DOHH2 (cell line): Measurements from ENCODE around the gene ADCY4.

Experiments
- EZH2phosphoT487 ChIP-seq: fragments of 200-600 bp; sonication (generic); IDR thresholded peaks from 2 replicates; pipeline ENCODE4 v1.6.1; 2017; ENCODE audit warnings: borderline replicate concordance, mild to moderate bottlenecking, antibody characterized with exemption, low read length, moderate library complexity, mixed read lengths
- TF ChIP-seq, protein P1 (sequence below): fragments of 200-600 bp; sonication (generic); IDR thresholded peaks from one replicate; pipeline ENCODE4 v1.5.1; 2014; ENCODE audit warnings: antibody characterized with exemption, mild to moderate bottlenecking, low read depth, low read length; ENCODE audit not compliant: poor library complexity, severe bottlenecking

- TF ChIP-seq, protein P1, sequence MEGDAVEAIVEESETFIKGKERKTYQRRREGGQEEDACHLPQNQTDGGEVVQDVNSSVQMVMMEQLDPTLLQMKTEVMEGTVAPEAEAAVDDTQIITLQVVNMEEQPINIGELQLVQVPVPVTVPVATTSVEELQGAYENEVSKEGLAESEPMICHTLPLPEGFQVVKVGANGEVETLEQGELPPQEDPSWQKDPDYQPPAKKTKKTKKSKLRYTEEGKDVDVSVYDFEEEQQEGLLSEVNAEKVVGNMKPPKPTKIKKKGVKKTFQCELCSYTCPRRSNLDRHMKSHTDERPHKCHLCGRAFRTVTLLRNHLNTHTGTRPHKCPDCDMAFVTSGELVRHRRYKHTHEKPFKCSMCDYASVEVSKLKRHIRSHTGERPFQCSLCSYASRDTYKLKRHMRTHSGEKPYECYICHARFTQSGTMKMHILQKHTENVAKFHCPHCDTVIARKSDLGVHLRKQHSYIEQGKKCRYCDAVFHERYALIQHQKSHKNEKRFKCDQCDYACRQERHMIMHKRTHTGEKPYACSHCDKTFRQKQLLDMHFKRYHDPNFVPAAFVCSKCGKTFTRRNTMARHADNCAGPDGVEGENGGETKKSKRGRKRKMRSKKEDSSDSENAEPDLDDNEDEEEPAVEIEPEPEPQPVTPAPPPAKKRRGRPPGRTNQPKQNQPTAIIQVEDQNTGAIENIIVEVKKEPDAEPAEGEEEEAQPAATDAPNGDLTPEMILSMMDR: no peak
- TF ChIP-seq EZH2phosphoT487: no peak
Measured at GRCh38 chr14:24337144-24337823, 2.4 kb upstream of the ADCY4 start.
